CD8-positive, alpha-beta memory T cell (primary cell): ENCODE results near the gene PRRT2. TPM values are rescaled to one million over a fixed set of nuclear protein-coding genes. Genes with fewer than 3 reads are reported as not detected.
"Not testable (repeated sequence)": the region's sequence is repeated elsewhere in the genome, so short reads cannot be mapped to it uniquely, and the experiment has no call there.

Source experiments
- CTCF ChIA-PET: fragments of 350-600 bp; sonication (Branson Sonifier 250); formaldehyde crosslinking; loops from one replicate; lab custom pipeline; 2021; ENCODE audit warnings: antibody characterized with exemption; lab: Charles Lee
- POLR2A ChIA-PET: fragments of 350-600 bp; sonication (Branson Sonifier 250); formaldehyde crosslinking; loops from one replicate; lab custom pipeline; 2021; ENCODE audit warnings: antibody characterized with exemption; lab: Charles Lee
- DNase-seq, 5 donors: peaks; one replicate each; pipeline versions ENCODE4 v3.0.0 to v3.0.0-alpha.2; 2020 to 2022; ENCODE audit warnings: mixed read lengths in 1 of 5
- H3K27ac ChIP-seq: one replicate; pipeline ENCODE4 v1.7.0; 2013; ENCODE audit warnings: low read depth, mild to moderate bottlenecking, low read length, moderate library complexity
- H3K27me3 ChIP-seq: 2 replicates; pipeline ENCODE4 v1.7.0; 2013; ENCODE audit warnings: low read length, mild to moderate bottlenecking; ENCODE audit not compliant: insufficient read depth, poor library complexity, severe bottlenecking
- H3K36me3 ChIP-seq: 2 replicates; pipeline ENCODE4 v1.7.0; 2013; ENCODE audit warnings: mild to moderate bottlenecking, low read length, moderate library complexity; ENCODE audit not compliant: insufficient read depth
- H3K4me1 ChIP-seq: 2 replicates; pipeline ENCODE4 v1.7.0; 2013; ENCODE audit warnings: mild to moderate bottlenecking, low read length, moderate library complexity; ENCODE audit not compliant: insufficient read depth
- H3K4me3 ChIP-seq: 2 replicates; pipeline ENCODE4 v1.7.0; 2013; ENCODE audit warnings: mild to moderate bottlenecking, low read length
- H3K9me3 ChIP-seq: 2 replicates; pipeline ENCODE4 v1.7.0; 2013; ENCODE audit warnings: mild to moderate bottlenecking, low read length
- H3K27ac Mint-ChIP-seq, 8 donors: one replicate each; pipeline ENCODE4 v1.8.0; 2020 to 2021; ENCODE audit warnings: mixed read lengths in 8 of 8, mild to moderate bottlenecking in 6 of 8, inconsistent platforms in 3 of 8, moderate library complexity in 3 of 8
- H3K27me3 Mint-ChIP-seq, 2 donors: one replicate each; pipeline ENCODE4 v1.8.0; 2020 to 2021; ENCODE audit warnings: mixed read lengths in 2 of 2, mild to moderate bottlenecking in 1 of 2, moderate library complexity in 1 of 2
- H3K36me3 Mint-ChIP-seq, 3 donors: one replicate each; pipeline ENCODE4 v1.8.0; 2020 to 2021; ENCODE audit warnings: mixed read lengths in 3 of 3, inconsistent platforms in 1 of 3, mild to moderate bottlenecking in 1 of 3
- H3K4me1 Mint-ChIP-seq, 3 donors: one replicate each; pipeline ENCODE4 v1.8.0; 2020 to 2021; ENCODE audit warnings: mixed read lengths in 3 of 3, inconsistent platforms in 1 of 3, mild to moderate bottlenecking in 1 of 3
- H3K4me3 Mint-ChIP-seq, 7 donors: one replicate each; pipeline ENCODE4 v1.8.0; 2020 to 2021; ENCODE audit warnings: mixed read lengths in 7 of 7, mild to moderate bottlenecking in 6 of 7, moderate library complexity in 4 of 7, inconsistent platforms in 2 of 7
- H3K9me3 Mint-ChIP-seq, 5 donors: one replicate each; pipeline ENCODE4 v1.8.0; 2020 to 2022; ENCODE audit warnings: mixed read lengths in 5 of 5, mild to moderate bottlenecking in 3 of 5, moderate library complexity in 2 of 5, inconsistent platforms in 1 of 5
- polyA plus RNA-seq: library from polyadenylated mRNA; unstranded; fragments of 300-500 nt; fragmentation: Illumina TruSeq; gene quantifications from one replicate; pipeline ENCODE4 v1.2.3, GENCODE V29; 2021
- total RNA-seq, 2 experiments: library from RNA; stranded (reverse); gene quantifications; one replicate each; pipeline ENCODE4 v1.2.3, GENCODE V29; 2021

Gene PRRT2
- total and polyA plus RNA-seq, 3 experiments from 2014 or later = 0.18 to 1.3 (median 1.2) TPM

- H3K27me3 ChIP-seq, H3K4me3 Mint-ChIP-seq, POLR2A ChIA-PET, H3K4me3 ChIP-seq, H3K36me3 Mint-ChIP-seq, H3K9me3 ChIP-seq, H3K9me3 Mint-ChIP-seq, CTCF ChIA-PET, H3K4me1 ChIP-seq, H3K4me1 Mint-ChIP-seq, DNase-seq, H3K36me3 ChIP-seq, H3K27ac ChIP-seq, H3K27me3 Mint-ChIP-seq: not testable (repeated sequence)
- H3K27ac Mint-ChIP-seq = peak overlapping the region in 2 of 8 donors; percentile 13 to 41
These were observed 39.7 kb upstream of the PRRT2 start for GRCh38 chr16:29772330-29772729.

DNA sequence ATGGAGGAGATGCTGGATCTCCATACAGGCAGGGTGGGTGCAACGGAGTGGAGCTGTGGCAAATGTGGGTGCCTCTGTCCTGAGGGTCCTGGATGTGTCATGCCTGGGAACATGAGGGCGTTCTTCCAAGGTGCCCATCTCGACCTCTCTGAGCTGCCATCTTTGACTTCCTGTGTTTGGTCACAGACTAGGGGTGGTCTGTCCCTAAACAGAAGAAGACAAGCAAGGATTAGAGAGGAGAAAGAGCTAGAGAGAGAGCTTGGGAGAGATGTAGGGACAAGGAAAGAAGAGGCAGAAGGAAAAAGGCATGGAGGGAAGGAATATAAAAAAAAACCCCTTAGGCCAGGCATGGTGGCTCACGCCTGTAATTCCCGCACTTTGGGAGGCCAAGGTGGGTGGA is 37.3 kb upstream of the PRRT2 start:
- Mint-ChIP-seq H3K27me3 (no peaks in the 10 kb centered on the region), H3K4me3 (no peak overlapping the region), H3K4me1 (peaks cover 0 to 4% (median 3%) of the 10 kb centered on the region in 3 donors), H3K36me3 (peaks cover 0 to 2% (median 0%) of the 10 kb centered on the region in 3 donors), H3K27ac (peak overlapping the region in 1 of 8 donors; percentile 59), H3K9me3 (no peaks in the 10 kb centered on the region)
- DNase-seq = peak in 1 of 5 donors; percentile 8
- Histone ChIP-seq H3K4me3 (no peak overlapping the region), H3K27ac (no peak overlapping the region), H3K36me3 (no peaks in the 10 kb centered on the region), H3K27me3 (no peaks in the 10 kb centered on the region), H3K4me1 (no peaks in the 10 kb centered on the region), H3K9me3 (no peaks in the 10 kb centered on the region)
- ChIA-PET POLR2A (interaction anchor here (0.6 to 0.7 kb wide), 2 partner anchors 20 to 41 kb away, joined by 6 read pairs; no protein-coding TSS in a partner anchor), CTCF (interaction anchor here (1.1 to 1.7 kb wide), 3 partner anchors 10 to 258 kb away, joined by 3 to 5 read pairs (median 4); no protein-coding TSS in a partner anchor)

- ChIA-PET POLR2A (no interaction called here), CTCF (interaction anchor here (1.1 to 1.7 kb wide), 2 partner anchors 9 to 256 kb away, joined by 4 to 5 read pairs; no protein-coding TSS in a partner anchor)
- no peaks in the 10 kb centered on the region for H3K36me3 Mint-ChIP-seq
- peak in 1 of 5 donors; percentile 13 for DNase-seq
- H3K4me3 ChIP-seq = no peak overlapping the region
- H3K27me3 ChIP-seq = no peaks in the 10 kb centered on the region
- no peaks in the 10 kb centered on the region for H3K36me3 ChIP-seq
- H3K4me1 ChIP-seq = no peaks in the 10 kb centered on the region
- H3K4me1 Mint-ChIP-seq = peaks cover 0 to under 1% (median 0%) of the 10 kb centered on the region in 3 donors
- H3K9me3 ChIP-seq = no peaks in the 10 kb centered on the region
- H3K9me3 Mint-ChIP-seq = no peaks in the 10 kb centered on the region
- H3K4me3 Mint-ChIP-seq = no peak overlapping the region
- H3K27me3 Mint-ChIP-seq = peaks cover 0 to 2% of the 10 kb centered on the region in 2 donors
- H3K27ac ChIP-seq = no peak overlapping the region
- H3K27ac Mint-ChIP-seq = peak overlapping the region in 1 of 8 donors; percentile 51
These were observed 36.1 kb upstream of the PRRT2 start for GRCh38 chr16:29775742-29776408.

- peak within 1 kb of the TSS in 3 of 8 donors; percentile 27 to 57 (median 51) for H3K27ac Mint-ChIP-seq
- POLR2A ChIA-PET = interaction anchor here (0.6 kb wide), 1 partner anchor 36 kb away, joined by 5 read pairs; no protein-coding TSS in a partner anchor
These were observed 34.2 kb upstream of the PRRT2 start, which contains the start of gene ZG16 for GRCh38 chr16:29777576-29778350. TSS of gene ZG16 (plus strand) at chr16:29778256. CDS start at chr16:29779267, 1,011 bp downstream.

DNA sequence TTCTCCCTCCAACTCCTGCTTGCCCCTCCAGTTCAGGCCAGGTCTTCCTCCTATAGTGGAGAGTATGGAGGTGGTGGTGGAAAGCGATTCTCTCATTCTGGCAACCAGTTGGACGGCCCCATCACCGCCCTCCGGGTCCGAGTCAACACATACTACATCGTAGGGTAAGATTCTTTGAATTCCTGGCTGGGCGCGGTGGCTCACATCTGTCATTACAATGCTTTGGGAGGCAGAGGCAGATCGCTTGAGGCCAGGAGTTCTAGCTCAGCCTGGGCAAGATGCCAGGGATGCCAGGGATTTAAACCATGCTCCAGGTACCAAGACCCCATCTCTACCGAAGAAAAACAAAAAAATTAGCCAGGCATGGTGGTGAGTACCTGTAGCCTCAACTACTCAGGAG is 32.5 kb upstream of the PRRT2 start:
- ChIA-PET POLR2A (no interaction called here), CTCF (interaction anchor here (0.9 to 1.8 kb wide), 2 partner anchors 11 to 14 kb away, joined by 3 to 6 read pairs; partner anchors contain the start of gene KIF22)
- Histone ChIP-seq H3K27ac (no peak overlapping the region), H3K4me1 (peaks cover 2% of the 10 kb centered on the region), H3K27me3 (no peaks in the 10 kb centered on the region), H3K36me3 (no peaks in the 10 kb centered on the region), H3K4me3 (no peak overlapping the region), H3K9me3 (no peaks in the 10 kb centered on the region)
- DNase-seq = no peak
- Mint-ChIP-seq H3K9me3 (no peaks in the 10 kb centered on the region), H3K4me1 (peaks cover 3 to 13% (median 5%) of the 10 kb centered on the region in 3 donors), H3K27ac (no peak overlapping the region), H3K27me3 (peaks cover 0 to 2% of the 10 kb centered on the region in 2 donors), H3K4me3 (no peak overlapping the region), H3K36me3 (peaks cover 0 to 2% (median 0%) of the 10 kb centered on the region in 3 donors)

More at GRCh38 chr16:29777576-29778350, 34.2 kb upstream of the PRRT2 start, which contains the start of gene ZG16:
- CTCF ChIA-PET = interaction anchor here (0.8 to 1.8 kb wide), 5 partner anchors 9 to 76 kb away, joined by 3 to 6 read pairs (median 3); partner anchors contain the start of gene KIF22
- H3K27me3 ChIP-seq = no peaks in the 10 kb centered on the region
- peak in 1 of 5 donors; percentile 10 for DNase-seq
- H3K9me3 ChIP-seq = no peaks in the 10 kb centered on the region
- no peaks in the 10 kb centered on the region for H3K4me1 ChIP-seq
- Mint-ChIP-seq H3K36me3 (peaks cover 0 to 2% (median 0%) of the 10 kb centered on the region in 3 donors), H3K27me3 (peaks cover 0 to 2% of the 10 kb centered on the region in 2 donors), H3K4me1 (peaks cover 0 to 5% (median 0%) of the 10 kb centered on the region in 3 donors), H3K9me3 (no peaks in the 10 kb centered on the region), H3K4me3 (no peak within 1 kb of the TSS)
- no peak within 1 kb of the TSS for H3K4me3 ChIP-seq
- H3K36me3 ChIP-seq = no peaks in the 10 kb centered on the region
- no peak within 1 kb of the TSS for H3K27ac ChIP-seq

GRCh38 chr16:29783094-29783953 is 28.7 kb upstream of the PRRT2 start:
- not testable (repeated sequence) for H3K4me3 Mint-ChIP-seq
- POLR2A ChIA-PET = interaction anchor here (0.6 kb wide), 1 partner anchor 10 kb away, joined by 5 read pairs; no protein-coding TSS in a partner anchor

GRCh38 chr16:29784157-29784556 is 27.8 kb upstream of the PRRT2 start:
- ChIA-PET CTCF (interaction anchor here (0.6 to 5.1 kb wide), 19 partner anchors 9 to 287 kb away, joined by 3 to 53 read pairs (median 6); partner anchors contain the start of genes MVP and PAGR1), POLR2A (interaction anchor here (0.6 to 1.0 kb wide), 3 partner anchors 29 to 46 kb away, joined by 3 read pairs; no protein-coding TSS in a partner anchor)
- H3K4me1 ChIP-seq = peaks cover 14% of the 10 kb centered on the region
- peak in 1 of 5 donors; percentile 36 for DNase-seq
- H3K4me3 ChIP-seq = no peak overlapping the region
- H3K9me3 ChIP-seq = no peaks in the 10 kb centered on the region
- H3K27ac ChIP-seq = no peak overlapping the region
- no peaks in the 10 kb centered on the region for H3K36me3 ChIP-seq
- no peaks in the 10 kb centered on the region for H3K9me3 Mint-ChIP-seq
- peaks cover 0 to 3% of the 10 kb centered on the region in 2 donors for H3K27me3 Mint-ChIP-seq
- peak overlapping the region in 1 of 7 donors; percentile 25 for H3K4me3 Mint-ChIP-seq
- peak overlapping the region in 6 of 8 donors; percentile 4 to 86 (median 44) for H3K27ac Mint-ChIP-seq
- H3K27me3 ChIP-seq = no peaks in the 10 kb centered on the region
- peaks cover 0 to 2% (median 0%) of the 10 kb centered on the region in 3 donors for H3K36me3 Mint-ChIP-seq
- H3K4me1 Mint-ChIP-seq = peaks cover 15 to 24% (median 24%) of the 10 kb centered on the region in 3 donors

More at GRCh38 chr16:29783094-29783953, 28.7 kb upstream of the PRRT2 start:
- DNase-seq = peak in 1 of 5 donors; percentile 13
- H3K27me3 ChIP-seq, H3K36me3 Mint-ChIP-seq, H3K4me3 ChIP-seq, H3K9me3 Mint-ChIP-seq, H3K36me3 ChIP-seq, H3K27ac ChIP-seq, H3K9me3 ChIP-seq, H3K27me3 Mint-ChIP-seq: not testable (repeated sequence)
- H3K27ac Mint-ChIP-seq = peak overlapping the region in 3 of 8 donors; percentile 20 to 74 (median 29)
- CTCF ChIA-PET = interaction anchor here (5.1 kb wide), 1 partner anchor 83 kb away, joined by 53 read pairs; no protein-coding TSS in a partner anchor
- H3K4me1 ChIP-seq = peaks cover 14% of the 10 kb centered on the region
- peaks cover 12 to 24% (median 20%) of the 10 kb centered on the region in 3 donors for H3K4me1 Mint-ChIP-seq
